Measurements from ENCODE around the gene STAT3. TPM values are rescaled to one million over a fixed set of nuclear protein-coding genes. Genes with fewer than 3 reads are reported as not detected.

STAT3 gene
- total and polyA plus RNA-seq, 2 donors (not counting 3 experiments of a cell fraction or from before 2014, with no cell fraction given) = 59.1 to 124 TPM

DNA sequence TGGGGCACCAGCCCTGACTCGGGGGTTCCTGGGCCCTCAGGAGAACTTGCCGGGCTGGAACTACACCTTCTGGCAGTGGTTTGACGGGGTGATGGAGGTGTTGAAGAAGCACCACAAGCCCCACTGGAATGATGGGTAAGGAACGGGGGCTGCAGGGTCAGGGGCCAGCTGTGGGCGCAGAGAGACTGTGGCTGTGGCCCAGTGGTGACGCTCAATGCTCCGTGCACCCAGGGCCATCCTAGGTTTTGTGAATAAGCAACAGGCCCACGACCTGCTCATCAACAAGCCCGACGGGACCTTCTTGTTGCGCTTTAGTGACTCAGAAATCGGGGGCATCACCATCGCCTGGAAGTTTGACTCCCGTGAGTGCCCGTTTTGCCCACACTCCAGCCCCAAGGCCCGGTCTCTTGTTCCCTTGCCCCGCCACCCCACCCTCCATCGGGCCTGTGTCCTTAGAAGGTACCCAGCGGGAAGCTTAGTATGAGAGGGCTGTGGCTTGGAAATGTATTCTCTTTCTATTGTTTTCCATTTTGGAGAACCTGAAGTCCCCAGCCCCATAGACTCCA lies 80.8 kb downstream of the STAT3 start:
- Histone ChIP-seq H4K20me1 (replicated peaks; ENCODE audit: control insufficient read depth, extremely low read depth, insufficient read depth, low read length) (no peaks in the 10 kb centered on the region), H3K27me3 (ENCODE audit: control insufficient read depth in 2 of 2, insufficient read depth in 2 of 2, low read length in 2 of 2) (no peaks in the 10 kb centered on the region), H3K36me3 (ENCODE audit: control insufficient read depth in 2 of 2, extremely low read depth in 1 of 2, insufficient read depth in 2 of 2, low read length in 2 of 2) (peaks cover 0 to 9% of the 10 kb centered on the region in 2 experiments), H3K4me3 (replicated peaks in 1 of 3; ENCODE audit: insufficient read depth in 1 of 3, low read depth in 1 of 3, low read length in 3 of 3) (no peak overlapping the region), H3K9me1 (replicated peaks; ENCODE audit: control insufficient read depth, extremely low read depth, insufficient read depth, low read length) (no peaks in the 10 kb centered on the region), H3K27ac (ENCODE audit: insufficient read depth, low read depth, low read length) (no peak overlapping the region), H3K9ac (replicated peaks; ENCODE audit: extremely low read depth, insufficient read depth, low read length) (no peak overlapping the region), H3K79me2 (ENCODE audit: control insufficient read depth, insufficient read depth, low read length) (no peaks in the 10 kb centered on the region), H3K4me1 (ENCODE audit: control insufficient read depth, extremely low read depth, insufficient read depth, low read length) (no peaks in the 10 kb centered on the region), H2AFZ (ENCODE audit: low read depth, low read length) (no peak overlapping the region), H3K4me2 (ENCODE audit: insufficient read depth, low read length) (no peak overlapping the region), H3K9me3 (replicated peaks; ENCODE audit: control insufficient read depth, insufficient read depth, low read length) (no peaks in the 10 kb centered on the region)
- intact Hi-C loops (cut with micrococcal nuclease) (no loop called here), dilution Hi-C loops (cut with MboI; ENCODE audit: extremely low pct_ligation_motif_present, low sequenced_read_pairs) (no loop called here)
- ChIA-PET CTCF (interaction anchor here (0.8 to 1.5 kb wide), 2 partner anchors 85 to 98 kb away, joined by 3 to 4 read pairs; no protein-coding TSS in a partner anchor), POLR2A (no interaction called here)
- FAIRE-seq (no peak), DNase-seq (ENCODE audit: low read depth, low spot score) (no peak)
- TF ChIP-seq JUN (IDR thresholded peaks at IDR 0.05; ENCODE audit: borderline replicate concordance, insufficient read depth, insufficient read length, low read depth) (no peak), MYC (IDR thresholded peaks at IDR 0.05; ENCODE audit: low read depth, low read length) (no peak), GATA2 (IDR thresholded peaks at IDR 0.05; ENCODE audit: insufficient read depth, insufficient read length, low read depth, low read length) (no peak), FOS (IDR thresholded peaks at IDR 0.05; ENCODE audit: borderline replicate concordance, insufficient read depth, low read length) (no peak)
- TF ChIP-seq, protein P1, sequence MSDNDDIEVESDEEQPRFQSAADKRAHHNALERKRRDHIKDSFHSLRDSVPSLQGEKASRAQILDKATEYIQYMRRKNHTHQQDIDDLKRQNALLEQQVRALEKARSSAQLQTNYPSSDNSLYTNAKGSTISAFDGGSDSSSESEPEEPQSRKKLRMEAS (IDR thresholded peaks at IDR 0.05; ENCODE audit: insufficient read depth, insufficient read length) = no peak
- BruUV-seq (replicated peaks) = no TSS peak

DNA sequence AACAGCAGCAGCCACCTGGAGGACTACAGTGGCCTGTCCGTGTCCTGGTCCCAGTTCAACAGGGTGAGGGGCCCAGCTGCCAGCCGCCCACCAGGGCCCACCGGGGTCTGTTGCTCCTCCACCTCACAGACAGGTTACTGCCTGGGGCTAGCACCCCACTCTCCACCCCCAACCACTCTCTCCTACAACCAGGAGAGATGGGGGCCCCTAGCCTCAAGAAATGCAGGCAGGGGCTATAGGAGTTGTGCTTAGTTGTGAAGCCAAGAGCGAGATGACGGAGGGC lies 81.9 kb downstream of the STAT3 start:
- Histone ChIP-seq H3K9me1 (replicated peaks; ENCODE audit: control insufficient read depth, extremely low read depth, insufficient read depth, low read length) (no peaks in the 10 kb centered on the region), H4K20me1 (replicated peaks; ENCODE audit: control insufficient read depth, extremely low read depth, insufficient read depth, low read length) (no peaks in the 10 kb centered on the region), H3K27ac (ENCODE audit: insufficient read depth, low read depth, low read length) (no peak overlapping the region), H3K4me1 (ENCODE audit: control insufficient read depth, extremely low read depth, insufficient read depth, low read length) (no peaks in the 10 kb centered on the region), H3K4me3 (replicated peaks in 1 of 3; ENCODE audit: insufficient read depth in 1 of 3, low read depth in 1 of 3, low read length in 3 of 3) (no peak overlapping the region), H3K79me2 (ENCODE audit: control insufficient read depth, insufficient read depth, low read length) (no peaks in the 10 kb centered on the region), H2AFZ (ENCODE audit: low read depth, low read length) (no peak overlapping the region), H3K9me3 (replicated peaks; ENCODE audit: control insufficient read depth, insufficient read depth, low read length) (no peaks in the 10 kb centered on the region), H3K4me2 (ENCODE audit: insufficient read depth, low read length) (no peak overlapping the region), H3K9ac (replicated peaks; ENCODE audit: extremely low read depth, insufficient read depth, low read length) (no peak overlapping the region), H3K27me3 (ENCODE audit: control insufficient read depth in 2 of 2, insufficient read depth in 2 of 2, low read length in 2 of 2) (no peaks in the 10 kb centered on the region), H3K36me3 (ENCODE audit: control insufficient read depth in 2 of 2, extremely low read depth in 1 of 2, insufficient read depth in 2 of 2, low read length in 2 of 2) (peaks cover 0 to 15% of the 10 kb centered on the region in 2 experiments)
- FAIRE-seq (no peak), DNase-seq (ENCODE audit: low read depth, low spot score) (no peak)
- BruUV-seq (replicated peaks) = no TSS peak
- dilution Hi-C loops (cut with MboI; ENCODE audit: extremely low pct_ligation_motif_present, low sequenced_read_pairs) = no loop called here
- CTCF ChIA-PET = no interaction called here
- intact Hi-C loops (cut with micrococcal nuclease) = no loop called here
- TF ChIP-seq JUN (IDR thresholded peaks at IDR 0.05; ENCODE audit: borderline replicate concordance, insufficient read depth, insufficient read length, low read depth) = no peak
- no peak for TF ChIP-seq MYC (IDR thresholded peaks at IDR 0.05; ENCODE audit: low read depth, low read length)
- TF ChIP-seq POLR2A (IDR thresholded peaks at IDR 0.05; ENCODE audit: low read depth, low read length) = no peak
- TF ChIP-seq, protein P1 (IDR thresholded peaks at IDR 0.05; ENCODE audit: insufficient read depth, insufficient read length) = no peak
- no peak for TF ChIP-seq EZH2 (IDR thresholded peaks at IDR 0.05; ENCODE audit: borderline replicate concordance, low read depth, low read length, severe bottlenecking)
- no peak for TF ChIP-seq POLR2AphosphoS5 (IDR thresholded peaks at IDR 0.05; ENCODE audit: insufficient read depth, low read depth, low read length)
- TF ChIP-seq, protein P2, sequence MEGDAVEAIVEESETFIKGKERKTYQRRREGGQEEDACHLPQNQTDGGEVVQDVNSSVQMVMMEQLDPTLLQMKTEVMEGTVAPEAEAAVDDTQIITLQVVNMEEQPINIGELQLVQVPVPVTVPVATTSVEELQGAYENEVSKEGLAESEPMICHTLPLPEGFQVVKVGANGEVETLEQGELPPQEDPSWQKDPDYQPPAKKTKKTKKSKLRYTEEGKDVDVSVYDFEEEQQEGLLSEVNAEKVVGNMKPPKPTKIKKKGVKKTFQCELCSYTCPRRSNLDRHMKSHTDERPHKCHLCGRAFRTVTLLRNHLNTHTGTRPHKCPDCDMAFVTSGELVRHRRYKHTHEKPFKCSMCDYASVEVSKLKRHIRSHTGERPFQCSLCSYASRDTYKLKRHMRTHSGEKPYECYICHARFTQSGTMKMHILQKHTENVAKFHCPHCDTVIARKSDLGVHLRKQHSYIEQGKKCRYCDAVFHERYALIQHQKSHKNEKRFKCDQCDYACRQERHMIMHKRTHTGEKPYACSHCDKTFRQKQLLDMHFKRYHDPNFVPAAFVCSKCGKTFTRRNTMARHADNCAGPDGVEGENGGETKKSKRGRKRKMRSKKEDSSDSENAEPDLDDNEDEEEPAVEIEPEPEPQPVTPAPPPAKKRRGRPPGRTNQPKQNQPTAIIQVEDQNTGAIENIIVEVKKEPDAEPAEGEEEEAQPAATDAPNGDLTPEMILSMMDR (IDR thresholded peaks at IDR 0.05; ENCODE audit: extremely low read depth in 1 of 2, insufficient read depth in 1 of 2, low read depth in 1 of 2, low read length in 2 of 2) = no peak
- no peak for TF ChIP-seq FOS (IDR thresholded peaks at IDR 0.05; ENCODE audit: borderline replicate concordance, insufficient read depth, low read length)
- TF ChIP-seq GATA2 (IDR thresholded peaks at IDR 0.05; ENCODE audit: insufficient read depth, insufficient read length, low read depth, low read length) = no peak
- POLR2A ChIA-PET = no interaction called here
